Measurements from ENCODE around the gene MAGI2.
"Not testable (repeated sequence)": the region's sequence is repeated elsewhere in the genome, so short reads cannot be mapped to it uniquely, and the experiment has no call there.

The MAGI2 gene

DNA sequence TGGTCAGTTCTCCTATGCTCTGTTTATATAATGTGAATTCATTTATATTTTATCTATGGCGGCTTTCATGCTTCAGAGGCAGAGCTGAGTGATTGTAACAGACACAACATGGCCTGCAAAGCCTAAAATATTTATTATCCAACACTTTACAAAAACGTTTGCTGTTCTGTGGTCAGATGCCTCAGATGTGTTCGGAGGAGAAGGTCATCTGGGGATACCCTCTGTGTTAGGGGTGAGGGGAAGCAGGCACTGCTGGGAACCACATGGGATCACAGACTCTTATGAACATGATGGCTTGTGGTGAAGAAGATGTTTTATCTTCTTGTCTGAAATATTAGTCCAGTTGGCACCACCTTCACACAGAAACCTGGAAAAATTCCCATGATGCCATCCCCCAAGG is 1451.4 kb downstream of the MAGI2 start:
- no peak for DNase-seq (ENCODE audit: low read depth in 2 of 2)

DNA sequence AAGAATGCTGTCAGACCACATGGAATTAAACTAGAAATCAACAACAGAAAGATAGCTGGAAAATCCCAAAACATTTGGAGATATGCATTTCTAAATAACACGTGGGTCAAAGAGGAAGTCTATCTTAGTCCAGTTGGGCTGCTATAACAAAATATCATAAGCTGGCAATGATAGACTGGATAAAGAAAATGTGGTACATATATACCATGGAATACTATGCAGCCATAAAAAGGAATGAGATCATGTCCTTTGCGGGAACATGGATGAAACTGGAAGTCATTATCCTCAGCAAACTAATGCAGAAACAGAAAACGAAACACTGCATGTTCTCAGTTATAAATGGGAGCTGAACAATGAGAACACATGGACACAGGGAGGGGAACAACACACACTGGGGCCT is 1454.3 kb downstream of the MAGI2 start:
- not testable (repeated sequence) for DNase-seq (ENCODE audit: low read depth in 2 of 2)

DNA sequence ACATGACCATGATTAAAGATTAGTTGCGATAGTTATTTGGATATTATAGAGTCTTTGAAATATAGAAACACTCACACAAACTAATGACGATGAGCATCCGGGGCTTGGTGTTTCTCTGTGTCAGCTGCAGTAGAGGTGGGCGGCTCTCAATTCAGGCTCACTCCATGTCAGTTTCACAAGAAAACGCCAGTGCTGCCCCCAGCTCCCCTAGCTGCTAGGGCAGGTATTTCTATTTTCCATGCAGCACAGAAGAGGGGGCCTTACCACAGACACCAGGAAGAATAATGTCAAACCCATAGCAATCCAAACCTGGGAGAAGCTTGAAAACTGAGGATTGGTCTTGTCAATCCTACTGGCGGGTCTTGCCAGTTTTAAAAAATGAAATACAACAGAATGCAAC is 1457.8 kb downstream of the MAGI2 start:
- DNase-seq (ENCODE audit: low read depth in 2 of 2): no peak

DNA sequence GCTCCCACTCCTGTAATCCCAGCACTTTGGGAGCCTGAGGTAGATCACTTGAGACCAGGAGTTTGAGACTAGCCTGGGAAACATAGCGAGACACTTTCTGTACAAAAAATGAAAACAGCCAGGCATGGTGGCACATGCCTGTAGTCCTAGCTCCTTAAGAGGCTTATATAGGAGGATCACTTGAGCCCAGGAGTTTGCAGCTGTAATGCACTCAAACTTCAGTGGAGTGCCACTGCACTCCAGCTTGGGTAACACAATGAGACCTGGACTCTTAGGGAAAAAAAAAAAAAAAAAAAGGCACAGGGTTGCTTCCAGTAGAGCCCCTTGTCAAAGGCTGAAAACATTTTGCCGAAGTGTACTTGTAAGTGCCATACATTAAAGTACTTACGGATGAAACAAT is 1459.6 kb downstream of the MAGI2 start:
- DNase-seq (ENCODE audit: low read depth in 2 of 2): no peak

DNA sequence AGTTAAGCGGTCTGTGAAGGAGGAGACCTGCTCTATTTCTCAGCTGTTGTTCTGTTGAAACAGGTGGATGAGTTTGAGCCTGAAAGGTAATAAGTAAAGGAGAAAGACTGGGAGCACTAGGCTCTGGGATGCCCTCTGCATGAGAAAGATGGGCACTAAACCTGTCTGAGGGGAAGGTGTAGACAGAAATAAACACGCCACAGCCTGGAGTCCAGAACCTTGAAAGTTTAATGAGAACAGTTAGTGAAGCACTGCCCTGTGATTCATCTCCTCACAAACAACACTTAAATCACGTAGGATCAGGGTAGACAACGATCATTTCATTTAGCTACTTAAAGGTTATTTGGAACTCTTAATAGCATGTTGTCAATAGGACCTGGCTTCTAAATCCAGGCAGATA is 1461.8 kb downstream of the MAGI2 start:
- DNase-seq (ENCODE audit: low read depth in 2 of 2): no peak

DNA sequence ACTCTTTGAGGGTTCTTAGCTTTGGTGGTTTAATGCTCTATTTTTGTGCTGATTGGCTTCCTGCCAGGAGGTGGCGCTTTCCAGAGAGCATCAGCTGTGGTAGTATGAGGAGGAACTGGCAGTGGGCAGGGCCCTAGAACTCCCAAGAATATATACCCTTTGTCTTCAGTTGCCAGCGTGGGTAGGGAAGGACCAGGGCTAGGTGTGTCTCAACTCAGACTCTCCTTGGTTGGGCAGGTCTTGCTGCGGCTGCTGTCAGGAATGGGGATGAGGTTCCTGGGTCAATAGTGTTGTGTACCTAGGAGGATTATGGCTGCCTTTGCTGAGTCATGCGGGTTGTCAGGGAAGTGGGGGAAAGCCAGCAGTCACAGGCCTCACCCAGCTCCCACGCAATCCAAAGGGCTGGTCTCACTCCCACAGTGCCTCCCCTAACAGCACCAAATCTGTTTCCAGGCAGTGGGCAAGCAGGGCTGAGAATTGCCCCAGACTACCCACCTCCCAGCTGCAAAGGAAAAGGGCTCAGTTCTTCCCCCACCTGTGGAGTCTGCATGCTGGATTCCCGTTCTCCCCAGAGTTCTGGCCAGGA is 1463.4 kb downstream of the MAGI2 start:
- no peak for DNase-seq (ENCODE audit: low read depth in 2 of 2)

DNA sequence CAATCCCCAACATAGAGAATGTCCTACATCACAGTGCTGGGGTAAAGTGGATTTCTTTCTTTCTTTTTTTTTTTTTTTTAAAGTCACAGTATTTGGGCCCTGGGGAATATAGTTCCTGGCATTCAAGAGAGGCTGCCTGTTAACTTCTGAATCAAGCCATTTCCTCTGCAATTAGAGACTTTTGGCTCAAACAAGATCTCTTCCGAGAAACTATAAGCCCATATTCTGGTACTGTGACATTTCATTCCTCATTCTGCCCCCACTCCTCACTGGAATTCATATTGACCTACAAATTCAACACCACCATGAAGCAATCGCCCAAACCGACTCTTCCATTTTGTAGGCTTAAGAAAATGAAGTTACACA is 1467.5 kb downstream of the MAGI2 start:
- DNase-seq (ENCODE audit: low read depth in 2 of 2): no peak

DNA sequence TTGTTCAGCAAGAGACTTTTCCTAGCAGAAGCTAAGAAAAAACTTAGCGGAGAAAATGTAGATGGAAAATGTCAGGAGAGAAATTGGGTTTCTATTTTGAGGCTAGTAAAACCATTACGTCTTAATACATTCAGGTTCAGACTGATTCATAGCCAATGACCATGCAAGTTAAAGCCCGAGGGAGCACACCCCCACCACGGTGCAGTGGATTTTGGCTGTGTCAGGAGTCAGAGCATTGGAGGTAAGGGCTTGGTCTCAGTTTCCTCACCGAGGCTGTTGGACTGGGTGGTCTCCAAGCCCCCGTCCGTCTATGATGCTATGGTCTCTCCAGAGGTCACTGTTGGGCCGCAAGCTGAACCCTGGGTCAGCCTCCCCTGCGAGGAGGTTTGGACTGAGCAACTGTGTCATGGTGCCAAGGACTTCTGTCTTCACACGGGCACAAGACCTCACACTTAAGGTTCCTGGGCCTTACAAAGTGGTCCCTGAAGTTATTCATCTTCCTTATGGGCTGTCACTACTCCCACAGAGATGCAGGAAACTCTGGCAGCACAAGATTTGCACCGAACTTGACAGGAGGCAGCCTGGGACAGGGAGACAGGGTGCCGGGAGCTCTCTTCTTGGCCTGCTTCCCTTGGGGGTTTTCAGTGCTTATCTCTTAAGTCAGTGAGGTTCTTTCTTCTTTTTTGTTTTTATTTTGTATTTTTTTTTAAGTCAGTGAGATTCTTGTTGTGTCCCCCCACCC is 1468.1 kb downstream of the MAGI2 start:
- DNase-seq (ENCODE audit: low read depth in 2 of 2): no peak

DNA sequence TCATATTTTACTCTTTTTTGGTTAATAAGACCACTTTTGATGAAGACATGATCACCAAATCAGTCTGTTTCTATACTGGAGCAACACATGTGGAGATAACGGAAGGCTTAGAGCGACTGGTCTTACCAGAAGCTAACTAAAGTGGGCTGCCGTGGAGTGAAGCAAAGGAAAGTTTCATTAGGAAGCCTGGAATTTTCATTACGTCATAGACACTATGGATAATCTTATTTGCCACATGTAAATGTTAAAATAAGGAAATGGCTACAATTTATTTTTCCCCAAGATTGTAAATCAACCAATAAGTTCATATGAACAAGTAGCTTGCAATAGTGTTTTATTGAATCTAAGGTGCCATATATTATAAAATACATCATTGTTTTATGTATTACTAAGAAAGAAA is 1469.5 kb downstream of the MAGI2 start:
- no peak for DNase-seq (ENCODE audit: low read depth in 2 of 2)

DNA sequence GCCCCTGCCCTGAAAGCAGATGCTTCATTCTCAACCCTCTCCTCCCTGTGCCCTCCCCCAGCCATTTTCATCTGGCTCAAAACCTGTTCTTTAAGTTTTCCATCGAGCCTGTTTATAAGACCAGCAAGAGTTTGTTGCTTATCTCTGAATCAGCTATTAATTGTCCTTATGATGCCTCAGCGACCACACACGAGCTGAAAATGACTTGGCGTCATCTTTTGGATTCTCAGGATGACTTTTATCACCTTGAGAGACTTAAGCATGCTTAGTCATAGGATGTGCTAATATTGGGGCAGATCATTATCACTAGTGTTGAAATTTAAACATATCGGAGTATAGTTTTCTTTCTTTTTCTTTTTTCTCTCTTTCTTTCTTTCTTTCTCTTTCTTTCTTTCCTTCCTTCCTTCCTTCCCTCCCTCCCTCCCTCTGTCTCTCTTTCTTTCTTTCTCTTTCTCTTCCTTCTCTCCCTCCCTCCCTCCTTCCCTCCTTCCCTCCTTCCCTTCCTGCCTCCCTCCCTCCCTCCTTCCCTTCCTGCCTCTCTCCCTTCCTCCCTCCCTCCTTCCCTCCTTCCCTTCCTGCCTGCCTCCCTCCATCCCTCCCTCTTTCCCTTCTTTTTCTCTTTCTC is 1470.4 kb downstream of the MAGI2 start:
- DNase-seq (ENCODE audit: low read depth in 2 of 2): no peak

DNA sequence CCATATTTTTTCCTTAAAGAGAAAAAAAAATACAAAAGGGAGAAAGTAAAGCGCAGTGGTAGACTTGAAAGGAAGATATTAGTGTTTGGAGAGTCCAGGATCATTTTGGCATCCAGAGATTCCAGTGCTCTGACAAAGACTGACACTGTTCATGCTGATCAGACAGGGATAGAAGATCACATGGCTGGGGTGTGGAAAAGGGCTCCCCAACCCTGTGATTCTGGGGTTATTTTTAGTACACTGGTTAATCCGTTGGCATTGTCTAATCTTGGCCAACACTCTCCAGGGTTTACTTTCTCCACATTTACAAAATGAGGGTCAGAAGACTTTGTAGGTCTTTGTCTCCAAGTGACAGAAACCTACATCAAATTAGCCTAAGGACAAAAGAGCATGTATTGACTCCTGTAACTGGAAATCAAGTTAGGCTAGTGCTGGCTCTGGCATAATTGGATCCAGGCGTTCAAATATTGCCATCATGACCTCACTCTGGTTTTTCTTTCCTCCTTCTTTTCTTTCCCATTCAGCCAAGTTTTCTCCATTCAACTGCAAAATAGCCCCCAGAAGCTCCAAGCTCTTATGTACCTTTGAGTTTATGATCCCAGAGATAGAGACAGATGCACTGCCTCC is 1473.3 kb downstream of the MAGI2 start:
- no peak for DNase-seq (ENCODE audit: low read depth in 2 of 2)

DNA sequence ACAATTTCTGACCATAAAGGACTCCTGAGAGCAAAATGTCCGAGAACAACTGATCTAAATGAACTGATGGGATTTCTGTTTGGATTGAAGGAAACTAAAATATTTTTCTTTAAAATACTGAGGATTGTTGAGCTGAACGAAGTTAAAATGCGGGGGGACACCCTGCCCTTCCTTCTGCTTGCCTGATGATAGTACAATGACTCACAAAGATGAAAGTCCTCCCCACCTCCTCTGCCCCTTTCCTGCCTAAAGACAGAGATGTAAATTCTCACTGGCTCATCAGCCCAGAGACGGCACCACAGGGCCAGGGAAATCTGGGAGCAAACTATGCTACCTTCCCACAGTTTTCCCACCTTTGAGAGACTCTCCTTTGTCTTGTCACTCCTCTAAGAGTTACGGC is 1474.2 kb downstream of the MAGI2 start:
- DNase-seq (ENCODE audit: low read depth in 2 of 2): no peak

DNA sequence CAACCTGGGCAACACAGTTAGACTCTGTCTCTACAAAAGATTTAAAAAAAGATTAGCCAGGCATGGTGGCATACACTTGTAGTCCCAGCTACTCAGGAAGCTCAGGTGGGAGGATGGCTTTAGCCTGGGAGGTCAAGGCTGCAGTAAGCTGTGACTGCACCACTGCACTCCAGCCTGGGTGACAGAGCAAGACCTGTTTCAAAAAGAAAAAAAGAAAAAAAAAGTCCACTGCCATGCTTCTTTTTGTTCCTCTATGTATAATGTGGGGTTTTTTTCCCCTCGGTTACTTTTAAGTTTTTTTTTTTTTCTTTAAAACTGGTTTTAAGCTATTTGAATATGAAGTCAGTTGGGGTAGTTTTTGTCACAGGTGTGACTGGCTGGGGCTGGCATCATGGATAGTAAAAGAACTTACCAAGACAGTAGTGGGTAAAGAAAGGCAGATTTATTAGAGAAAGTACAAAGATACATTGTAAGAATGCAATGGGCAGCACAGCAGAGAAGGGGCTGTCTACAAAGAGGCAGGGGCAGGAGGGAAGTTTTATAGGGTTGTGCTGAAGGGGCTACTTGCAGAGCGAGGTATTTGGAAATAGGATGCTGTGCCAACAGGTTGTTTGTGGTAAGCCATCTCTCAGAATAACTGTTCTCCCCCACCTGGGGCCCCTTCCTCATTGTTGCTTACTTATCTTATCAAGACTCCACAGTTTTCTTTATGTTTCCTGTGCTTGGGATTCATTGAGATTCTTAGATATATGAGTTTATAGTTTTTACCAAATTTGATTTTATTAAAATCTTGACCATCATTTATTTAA is 1477.6 kb downstream of the MAGI2 start:
- no peak for DNase-seq (ENCODE audit: low read depth in 2 of 2)

DNA sequence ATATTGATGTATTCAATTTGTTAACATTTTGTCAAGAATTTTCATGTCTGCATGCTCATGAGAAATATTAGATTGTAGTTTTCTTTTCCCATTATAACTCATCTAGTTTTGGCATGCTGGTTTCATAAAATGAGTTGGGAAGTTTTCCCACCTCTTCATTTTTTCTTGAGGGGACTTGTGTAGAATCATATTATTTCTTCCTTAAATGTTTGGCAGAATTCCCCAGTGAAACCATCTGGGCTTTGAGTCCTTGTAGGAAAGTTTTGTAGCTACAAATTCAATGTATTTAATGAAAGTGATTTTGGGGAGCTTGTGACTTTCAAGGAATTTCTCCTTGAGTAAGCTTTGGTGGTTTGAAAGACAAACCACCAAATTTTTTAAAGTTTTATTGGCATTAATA is 1481.7 kb downstream of the MAGI2 start:
- no peak for DNase-seq (ENCODE audit: low read depth in 2 of 2)

DNA sequence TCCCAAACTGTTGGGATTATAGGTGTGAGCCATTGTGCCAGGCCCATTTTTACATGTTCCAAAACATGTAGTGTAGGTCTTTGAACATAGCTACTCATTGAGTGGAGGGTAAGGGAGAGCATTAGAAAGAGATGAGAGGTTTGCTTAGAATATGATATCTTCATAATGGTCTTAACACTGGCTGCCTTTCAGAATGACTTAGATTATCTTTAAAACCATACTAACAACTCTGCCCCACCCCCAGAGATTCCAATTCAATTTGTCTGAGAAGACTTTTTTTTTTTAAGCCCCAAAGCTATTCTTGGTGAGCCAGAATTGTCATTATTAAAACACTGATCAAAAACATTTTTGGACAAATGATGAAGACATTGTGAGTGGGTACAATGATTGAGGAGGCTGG is 1486.0 kb downstream of the MAGI2 start:
- DNase-seq (ENCODE audit: low read depth in 2 of 2): no peak

All from stimulated activated CD8-positive, alpha-beta memory T cell treated with anti-CD3 and anti-CD28 coated beads, Interleukin-7, amount 100 ng/mL, for 4 hours (primary cell).